HEK293 (cell line): ENCODE results near the gene DDX31.

Source experiments
- GLI4 ChIP-seq: fragments of 450-650 bp; formaldehyde crosslinking; IDR thresholded peaks from 2 replicates; pipeline ENCODE4 v1.5.1; 2016; ENCODE audit warnings: missing biosample characterization, missing genetic modification characterization
- GLIS2 ChIP-seq: fragments of 450-650 bp; formaldehyde crosslinking; IDR thresholded peaks from 2 replicates; pipeline ENCODE4 v1.5.1; 2016; ENCODE audit warnings: missing biosample characterization, missing genetic modification characterization
- HOXA7 ChIP-seq: sonication (generic); formaldehyde crosslinking; IDR thresholded peaks from 2 replicates; pipeline ENCODE4 v1.8.1; 2022; ENCODE audit warnings: missing genetic modification reagents, borderline replicate concordance
- ZBTB1 ChIP-seq: fragments of 450-650 bp; formaldehyde crosslinking; IDR thresholded peaks from 2 replicates; pipeline ENCODE4 v1.5.1; 2016; ENCODE audit warnings: missing biosample characterization, missing genetic modification characterization
- ZFP37 ChIP-seq: fragments of 450-650 bp; formaldehyde crosslinking; IDR thresholded peaks from 2 replicates; pipeline ENCODE4 v1.5.1; 2016; ENCODE audit warnings: missing biosample characterization, missing genetic modification characterization
- ZNF174 ChIP-seq: fragments of 450-650 bp; formaldehyde crosslinking; IDR thresholded peaks from 2 replicates; pipeline ENCODE4 v1.5.0; 2017; ENCODE audit warnings: missing biosample characterization, mild to moderate bottlenecking, missing genetic modification characterization
- ZNF394 ChIP-seq: fragments of 450-650 bp; formaldehyde crosslinking; IDR thresholded peaks from 2 replicates; pipeline ENCODE4 v1.5.1; 2016; ENCODE audit warnings: missing biosample characterization, missing genetic modification characterization, mild to moderate bottlenecking, moderate library complexity, borderline replicate concordance
- TF ChIP-seq, protein P1 (sequence below): fragments of 450-650 bp; formaldehyde crosslinking; IDR thresholded peaks from 2 replicates; pipeline ENCODE4 v1.5.1; 2016; ENCODE audit warnings: missing biosample characterization, missing genetic modification characterization
- TF ChIP-seq, protein P2 (sequence below): fragments of 450-650 bp; formaldehyde crosslinking; IDR thresholded peaks from 2 replicates; pipeline ENCODE4 v1.5.1; 2016; ENCODE audit warnings: missing biosample characterization, missing genetic modification characterization, low read depth
- TF ChIP-seq, protein P3 (sequence below): fragments of 450-650 bp; formaldehyde crosslinking; IDR thresholded peaks from 2 replicates; pipeline ENCODE4 v1.5.1; 2017; ENCODE audit warnings: missing biosample characterization, missing genetic modification characterization

DNA sequence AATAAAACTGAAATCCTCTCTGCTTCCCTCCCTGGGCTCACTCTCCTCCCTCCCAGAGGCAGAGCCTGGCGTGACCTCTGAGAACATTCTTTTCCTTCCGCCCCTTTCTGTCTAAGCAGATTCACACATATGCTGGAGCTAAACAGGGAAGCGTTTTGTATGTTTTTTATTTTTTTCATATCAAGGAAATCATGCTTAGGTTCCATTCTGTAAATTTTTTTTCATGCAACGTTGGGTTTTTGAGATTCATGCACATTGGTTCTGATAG is 107.5 kb downstream of the DDX31 start:
- no peak for TF ChIP-seq GLI4 (tag by site-specific recombination)
- TF ChIP-seq, protein P1, sequence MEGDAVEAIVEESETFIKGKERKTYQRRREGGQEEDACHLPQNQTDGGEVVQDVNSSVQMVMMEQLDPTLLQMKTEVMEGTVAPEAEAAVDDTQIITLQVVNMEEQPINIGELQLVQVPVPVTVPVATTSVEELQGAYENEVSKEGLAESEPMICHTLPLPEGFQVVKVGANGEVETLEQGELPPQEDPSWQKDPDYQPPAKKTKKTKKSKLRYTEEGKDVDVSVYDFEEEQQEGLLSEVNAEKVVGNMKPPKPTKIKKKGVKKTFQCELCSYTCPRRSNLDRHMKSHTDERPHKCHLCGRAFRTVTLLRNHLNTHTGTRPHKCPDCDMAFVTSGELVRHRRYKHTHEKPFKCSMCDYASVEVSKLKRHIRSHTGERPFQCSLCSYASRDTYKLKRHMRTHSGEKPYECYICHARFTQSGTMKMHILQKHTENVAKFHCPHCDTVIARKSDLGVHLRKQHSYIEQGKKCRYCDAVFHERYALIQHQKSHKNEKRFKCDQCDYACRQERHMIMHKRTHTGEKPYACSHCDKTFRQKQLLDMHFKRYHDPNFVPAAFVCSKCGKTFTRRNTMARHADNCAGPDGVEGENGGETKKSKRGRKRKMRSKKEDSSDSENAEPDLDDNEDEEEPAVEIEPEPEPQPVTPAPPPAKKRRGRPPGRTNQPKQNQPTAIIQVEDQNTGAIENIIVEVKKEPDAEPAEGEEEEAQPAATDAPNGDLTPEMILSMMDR, result no peak
- TF ChIP-seq ZBTB1 (tag by site-specific recombination), result no peak
- TF ChIP-seq, protein P2, sequence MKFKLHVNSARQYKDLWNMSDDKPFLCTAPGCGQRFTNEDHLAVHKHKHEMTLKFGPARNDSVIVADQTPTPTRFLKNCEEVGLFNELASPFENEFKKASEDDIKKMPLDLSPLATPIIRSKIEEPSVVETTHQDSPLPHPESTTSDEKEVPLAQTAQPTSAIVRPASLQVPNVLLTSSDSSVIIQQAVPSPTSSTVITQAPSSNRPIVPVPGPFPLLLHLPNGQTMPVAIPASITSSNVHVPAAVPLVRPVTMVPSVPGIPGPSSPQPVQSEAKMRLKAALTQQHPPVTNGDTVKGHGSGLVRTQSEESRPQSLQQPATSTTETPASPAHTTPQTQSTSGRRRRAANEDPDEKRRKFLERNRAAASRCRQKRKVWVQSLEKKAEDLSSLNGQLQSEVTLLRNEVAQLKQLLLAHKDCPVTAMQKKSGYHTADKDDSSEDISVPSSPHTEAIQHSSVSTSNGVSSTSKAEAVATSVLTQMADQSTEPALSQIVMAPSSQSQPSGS (tag by site-specific recombination), result no peak
- TF ChIP-seq ZFP37 (tag by site-specific recombination), result no peak
- no peak for TF ChIP-seq GLIS2
- TF ChIP-seq ZNF394, result no peak
- no peak for TF ChIP-seq ZNF174 (tag by site-specific recombination)
- TF ChIP-seq HOXA7 (CRISPR knock-in tag), result no peak
- TF ChIP-seq, protein P3, sequence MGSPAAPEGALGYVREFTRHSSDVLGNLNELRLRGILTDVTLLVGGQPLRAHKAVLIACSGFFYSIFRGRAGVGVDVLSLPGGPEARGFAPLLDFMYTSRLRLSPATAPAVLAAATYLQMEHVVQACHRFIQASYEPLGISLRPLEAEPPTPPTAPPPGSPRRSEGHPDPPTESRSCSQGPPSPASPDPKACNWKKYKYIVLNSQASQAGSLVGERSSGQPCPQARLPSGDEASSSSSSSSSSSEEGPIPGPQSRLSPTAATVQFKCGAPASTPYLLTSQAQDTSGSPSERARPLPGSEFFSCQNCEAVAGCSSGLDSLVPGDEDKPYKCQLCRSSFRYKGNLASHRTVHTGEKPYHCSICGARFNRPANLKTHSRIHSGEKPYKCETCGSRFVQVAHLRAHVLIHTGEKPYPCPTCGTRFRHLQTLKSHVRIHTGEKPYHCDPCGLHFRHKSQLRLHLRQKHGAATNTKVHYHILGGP (tag by site-specific recombination), result no peak
